Suppressor macrophage (primary cell): Measurements from ENCODE around the gene HASPIN.
A peak's percentile ranks its signal among the peaks of the same experiment; 100 is the strongest.

Experiments used
- DNase-seq, 4 experiments: peaks; one replicate each; pipeline ENCODE4 v3.0.0-alpha.2; 2020 to 2022

The HASPIN gene

DNA sequence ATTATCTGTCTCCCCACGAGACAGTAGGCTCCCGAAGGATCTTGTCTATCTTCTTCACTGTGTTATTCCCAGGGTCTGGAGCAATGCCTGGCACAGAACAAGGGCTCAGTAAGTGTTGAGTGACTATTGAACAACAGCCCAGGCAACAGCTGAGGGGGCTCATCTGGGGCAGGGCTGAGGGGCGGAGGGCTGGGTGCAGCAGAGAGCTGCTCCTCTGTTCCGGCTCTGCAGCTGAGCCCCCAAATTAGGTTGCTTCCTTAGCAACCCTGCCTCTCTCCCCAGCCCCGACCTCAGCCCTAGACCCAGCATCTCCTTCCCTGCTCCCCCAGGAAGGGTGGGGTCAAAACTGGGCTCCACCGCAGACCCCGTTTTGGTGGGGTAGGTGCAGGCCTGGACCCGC, 45.1 kb downstream of the HASPIN start:
- DNase-seq, result no peak

DNA sequence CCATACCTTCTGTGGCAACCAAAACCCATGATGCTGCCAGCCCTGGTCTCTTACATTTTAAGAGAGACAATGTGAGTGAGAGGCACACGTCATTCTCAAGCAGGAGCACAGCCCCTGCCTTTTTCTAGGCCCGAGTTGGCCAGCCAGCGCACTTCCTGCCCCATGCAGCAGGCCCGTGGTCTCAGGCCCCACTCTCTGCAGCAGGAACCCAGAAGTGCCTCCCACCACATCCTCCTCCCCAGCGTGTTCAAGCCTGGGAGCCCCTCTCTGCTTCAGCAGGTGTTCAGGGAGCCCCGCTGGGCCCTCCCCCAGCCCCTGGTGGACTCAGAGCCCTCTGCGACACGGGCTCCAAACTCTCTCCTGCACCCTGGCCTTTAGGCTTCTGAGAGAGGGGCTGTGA, 46.8 kb downstream of the HASPIN start:
- DNase-seq, result peak; percentile 62 to 79 (median 71)

DNA sequence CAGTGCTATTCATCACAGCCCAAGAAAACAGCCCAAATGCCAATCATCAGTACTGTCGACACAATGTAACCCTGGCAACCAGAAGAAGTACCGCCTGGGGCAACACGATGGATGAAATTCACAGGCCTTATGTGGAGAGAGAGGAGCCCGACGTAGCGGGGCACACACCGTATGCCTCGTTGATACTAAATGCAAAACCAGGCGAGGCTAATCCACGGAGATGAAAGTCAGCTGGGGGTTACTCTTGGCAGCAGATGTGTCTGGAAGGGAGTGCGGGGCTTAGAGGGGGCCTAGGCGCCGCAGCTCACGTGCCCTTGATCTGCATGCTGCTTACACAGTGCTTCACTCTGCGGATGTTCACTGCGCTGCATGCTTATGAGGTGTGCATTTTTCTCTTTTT, 47.4 kb downstream of the HASPIN start:
- DNase-seq, result peak in 2 of 4 experiments; percentile 14 to 20

DNA sequence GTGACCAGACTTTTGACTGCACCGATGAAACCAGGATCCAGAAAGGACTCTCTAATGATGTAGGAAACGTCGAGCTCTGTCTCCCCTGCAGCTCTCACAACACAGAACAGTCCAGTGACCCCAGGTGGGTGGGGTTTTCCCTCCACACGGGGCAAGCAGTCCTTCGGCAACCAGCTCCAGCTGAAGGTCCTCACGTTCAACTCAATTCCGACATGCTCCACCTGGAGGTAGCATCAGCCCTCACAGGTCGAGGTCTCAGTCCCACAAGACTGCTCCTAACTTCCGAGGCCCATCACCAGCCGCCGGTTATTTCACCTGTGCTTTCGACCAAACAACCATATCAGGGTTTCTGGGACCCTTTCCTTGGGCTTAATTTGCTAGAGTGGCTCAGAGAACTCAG, 49.1 kb downstream of the HASPIN start:
- no peak for DNase-seq

DNA sequence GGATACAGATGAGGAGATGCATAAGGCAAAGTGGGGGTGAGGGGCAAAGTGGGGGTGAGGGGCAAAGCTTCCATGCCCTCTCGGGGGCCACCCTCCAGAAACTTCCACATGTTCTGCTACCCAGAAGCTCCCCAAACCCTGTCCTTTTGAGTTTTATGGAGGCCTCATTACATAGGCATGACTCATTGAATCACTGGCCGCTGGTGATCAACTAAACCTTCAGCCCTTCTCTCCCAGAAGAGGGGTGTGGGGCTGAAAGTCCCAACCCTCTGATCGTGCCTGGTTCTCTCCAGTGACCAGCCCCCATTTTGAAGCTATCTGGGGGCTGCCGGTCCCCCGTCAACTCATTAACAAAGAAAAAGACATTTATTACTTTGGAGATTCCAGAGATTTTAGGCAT, 49.8 kb downstream of the HASPIN start:
- DNase-seq, result peak in 1 of 4 experiments; percentile 19

DNA sequence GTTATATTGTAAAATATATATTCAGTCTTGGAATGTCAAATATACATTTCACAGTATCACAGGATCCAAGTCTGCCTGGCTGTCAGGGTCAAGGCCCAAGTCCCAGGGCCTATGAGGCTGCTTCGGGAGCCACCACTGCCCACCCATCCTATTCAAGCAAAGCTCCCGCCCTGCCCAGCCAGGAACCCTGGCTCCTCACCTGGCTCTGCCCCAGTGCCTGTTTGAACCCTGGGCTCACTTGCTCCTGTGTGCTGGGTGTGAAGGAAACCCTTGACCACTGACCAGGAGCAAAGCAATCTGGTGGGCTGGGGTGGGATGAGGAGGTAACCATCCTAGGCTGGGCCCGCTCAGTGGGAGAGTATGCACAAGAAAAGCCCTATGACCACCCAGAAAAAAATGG, 50.3 kb downstream of the HASPIN start:
- DNase-seq, result no peak
